MM.1S (cell line): Measurements from ENCODE around the gene CMTM5.
A peak's percentile ranks its signal among the peaks of the same experiment; 100 is the strongest.

Experiments
- DNase-seq: peaks from one replicate; pipeline ENCODE4 v3.0.0-alpha.2; 2015
- H2AFZ ChIP-seq: fragments of 300-600 bp; sonication (generic); 2 replicates; pipeline ENCODE4 v1.6.0; 2016; ENCODE audit warnings: antibody characterized with exemption, low read length
- H3F3A ChIP-seq: fragments of 300-600 bp; sonication (generic); 2 replicates; pipeline ENCODE4 v1.6.1; 2016; ENCODE audit warnings: mild to moderate bottlenecking, antibody characterized with exemption, low read length, moderate library complexity, mixed read lengths; ENCODE audit not compliant: insufficient read depth
- H3K27ac ChIP-seq: fragments of 300-600 bp; sonication (generic); 2 replicates; pipeline ENCODE4 v1.5.1; 2016; ENCODE audit warnings: mild to moderate bottlenecking, low read length
- H3K27me3 ChIP-seq: fragments of 300-600 bp; sonication (generic); replicated peaks from 2 replicates; pipeline ENCODE4 v1.6.0; 2016; ENCODE audit warnings: low read length; ENCODE audit not compliant: insufficient read depth
- H3K36me3 ChIP-seq: fragments of 300-600 bp; sonication (generic); replicated peaks from 2 replicates; pipeline ENCODE4 v1.6.1; 2016; ENCODE audit warnings: mild to moderate bottlenecking, low read length, mixed read lengths; ENCODE audit not compliant: insufficient read depth
- H3K4me1 ChIP-seq: fragments of 300-600 bp; sonication (generic); 2 replicates; pipeline ENCODE4 v1.6.1; 2016; ENCODE audit warnings: low read length, mixed read lengths
- H3K4me2 ChIP-seq: fragments of 300-600 bp; sonication (generic); 2 replicates; pipeline ENCODE4 v1.6.0; 2016; ENCODE audit warnings: low read depth, low read length
- H3K4me3 ChIP-seq: fragments of 300-600 bp; sonication (generic); 2 replicates; pipeline ENCODE4 v1.5.1; 2016; ENCODE audit warnings: low read length, mixed read lengths
- H3K79me2 ChIP-seq: fragments of 300-600 bp; sonication (generic); 2 replicates; pipeline ENCODE4 v1.6.1; 2016; ENCODE audit warnings: mixed run types, low read length, mixed read lengths
- H3K9ac ChIP-seq: fragments of 300-600 bp; sonication (generic); 2 replicates; pipeline ENCODE4 v1.6.1; 2016; ENCODE audit warnings: low read length, mixed read lengths
- H3K9me2 ChIP-seq: fragments of 300-600 bp; sonication (generic); replicated peaks from 2 replicates; pipeline ENCODE4 v1.6.1; 2016; ENCODE audit warnings: mild to moderate bottlenecking, low read length, mixed read lengths; ENCODE audit not compliant: insufficient read depth
- H3K9me3 ChIP-seq: fragments of 300-600 bp; sonication (generic); replicated peaks from 2 replicates; pipeline ENCODE4 v1.6.1; 2016; ENCODE audit warnings: mild to moderate bottlenecking, low read length, mixed read lengths; ENCODE audit not compliant: insufficient read depth
- H4K20me1 ChIP-seq: fragments of 300-600 bp; sonication (generic); 2 replicates; pipeline ENCODE4 v1.6.1; 2016; ENCODE audit warnings: mild to moderate bottlenecking, low read length, moderate library complexity, mixed read lengths; ENCODE audit not compliant: insufficient read depth
- EZH2 ChIP-seq: fragments of 300-600 bp; sonication (generic); optimal IDR thresholded peaks from 2 replicates; pipeline ENCODE3; 2017; ENCODE audit warnings: low read depth, mild to moderate bottlenecking, antibody characterized with exemption, low read length, mixed read lengths
- EZH2phosphoT487 ChIP-seq: fragments of 300-600 bp; sonication (generic); IDR thresholded peaks from 2 replicates; pipeline ENCODE4 v1.6.1; 2018; ENCODE audit warnings: antibody characterized with exemption, low read length
- TF ChIP-seq, protein P1 (sequence below): fragments of 300-600 bp; sonication (generic); IDR thresholded peaks from 2 replicates; pipeline ENCODE4 v1.5.1; 2016; ENCODE audit warnings: antibody characterized with exemption, low read length, mixed read lengths

The CMTM5 gene

DNA sequence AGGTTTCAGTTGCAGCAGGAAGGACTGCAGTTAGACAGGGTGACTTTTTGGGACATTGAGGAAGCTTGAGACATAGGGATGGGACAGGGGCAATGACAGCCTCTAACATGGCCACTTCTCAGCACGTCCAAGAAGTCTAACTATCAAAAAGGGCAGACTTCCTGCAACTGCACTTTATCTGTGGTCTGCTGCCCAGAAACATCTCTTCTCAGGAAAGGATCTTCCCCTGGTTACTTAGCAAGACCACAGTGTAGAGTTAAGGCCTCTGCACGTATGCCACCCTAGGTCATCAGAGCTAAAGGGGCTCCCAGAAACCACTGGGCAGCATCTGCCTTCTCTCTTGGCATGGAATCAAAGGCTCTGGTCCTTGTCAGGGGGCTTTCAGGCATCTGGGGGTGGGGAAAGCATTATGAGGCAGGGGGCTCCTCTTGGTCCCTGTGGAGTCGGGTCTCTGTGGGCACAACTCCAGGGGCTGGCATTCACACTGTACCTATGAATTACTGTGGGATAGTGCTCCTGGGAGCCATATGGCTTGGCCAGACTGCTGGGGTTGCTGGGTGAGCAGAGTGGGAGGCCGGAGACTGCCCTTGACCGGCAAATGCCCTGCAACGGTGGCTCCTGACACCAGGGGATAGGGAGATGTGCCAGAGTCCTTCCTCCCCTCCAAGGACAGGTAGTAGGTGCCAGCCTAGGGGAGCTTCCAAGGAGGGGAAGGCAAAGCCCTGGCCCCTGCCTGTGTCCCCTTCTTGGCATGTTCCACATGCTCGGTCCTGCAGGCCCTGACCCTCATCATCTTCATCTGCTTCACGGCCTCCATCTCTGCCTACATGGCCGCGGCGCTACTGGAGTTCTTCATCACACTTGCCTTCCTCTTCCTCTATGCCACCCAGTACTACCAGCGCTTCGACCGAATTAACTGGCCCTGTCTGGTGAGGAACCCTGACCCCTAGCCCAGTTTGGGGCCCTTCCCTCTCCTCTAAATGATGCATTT is 1.0 kb downstream of the CMTM5 start:
- Histone ChIP-seq H3K9ac (no peak overlapping the region), H3K27me3 (no peaks in the 10 kb centered on the region; the same call in 1 of the 2 replicates), H3K9me3 (no peaks in the 10 kb centered on the region), H2AFZ (no peak overlapping the region), H3K4me2 (no peak overlapping the region), H3K36me3 (no peaks in the 10 kb centered on the region), H3K9me2 (no peaks in the 10 kb centered on the region), H3F3A (no peaks in the 10 kb centered on the region), H3K4me1 (no peaks in the 10 kb centered on the region), H3K4me3 (no peak overlapping the region), H4K20me1 (no peaks in the 10 kb centered on the region), H3K27ac (no peak overlapping the region), H3K79me2 (no peaks in the 10 kb centered on the region)
- no peak for DNase-seq
- no peak for TF ChIP-seq EZH2phosphoT487
- no peak for TF ChIP-seq EZH2
- TF ChIP-seq, protein P1, sequence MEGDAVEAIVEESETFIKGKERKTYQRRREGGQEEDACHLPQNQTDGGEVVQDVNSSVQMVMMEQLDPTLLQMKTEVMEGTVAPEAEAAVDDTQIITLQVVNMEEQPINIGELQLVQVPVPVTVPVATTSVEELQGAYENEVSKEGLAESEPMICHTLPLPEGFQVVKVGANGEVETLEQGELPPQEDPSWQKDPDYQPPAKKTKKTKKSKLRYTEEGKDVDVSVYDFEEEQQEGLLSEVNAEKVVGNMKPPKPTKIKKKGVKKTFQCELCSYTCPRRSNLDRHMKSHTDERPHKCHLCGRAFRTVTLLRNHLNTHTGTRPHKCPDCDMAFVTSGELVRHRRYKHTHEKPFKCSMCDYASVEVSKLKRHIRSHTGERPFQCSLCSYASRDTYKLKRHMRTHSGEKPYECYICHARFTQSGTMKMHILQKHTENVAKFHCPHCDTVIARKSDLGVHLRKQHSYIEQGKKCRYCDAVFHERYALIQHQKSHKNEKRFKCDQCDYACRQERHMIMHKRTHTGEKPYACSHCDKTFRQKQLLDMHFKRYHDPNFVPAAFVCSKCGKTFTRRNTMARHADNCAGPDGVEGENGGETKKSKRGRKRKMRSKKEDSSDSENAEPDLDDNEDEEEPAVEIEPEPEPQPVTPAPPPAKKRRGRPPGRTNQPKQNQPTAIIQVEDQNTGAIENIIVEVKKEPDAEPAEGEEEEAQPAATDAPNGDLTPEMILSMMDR = no peak

DNA sequence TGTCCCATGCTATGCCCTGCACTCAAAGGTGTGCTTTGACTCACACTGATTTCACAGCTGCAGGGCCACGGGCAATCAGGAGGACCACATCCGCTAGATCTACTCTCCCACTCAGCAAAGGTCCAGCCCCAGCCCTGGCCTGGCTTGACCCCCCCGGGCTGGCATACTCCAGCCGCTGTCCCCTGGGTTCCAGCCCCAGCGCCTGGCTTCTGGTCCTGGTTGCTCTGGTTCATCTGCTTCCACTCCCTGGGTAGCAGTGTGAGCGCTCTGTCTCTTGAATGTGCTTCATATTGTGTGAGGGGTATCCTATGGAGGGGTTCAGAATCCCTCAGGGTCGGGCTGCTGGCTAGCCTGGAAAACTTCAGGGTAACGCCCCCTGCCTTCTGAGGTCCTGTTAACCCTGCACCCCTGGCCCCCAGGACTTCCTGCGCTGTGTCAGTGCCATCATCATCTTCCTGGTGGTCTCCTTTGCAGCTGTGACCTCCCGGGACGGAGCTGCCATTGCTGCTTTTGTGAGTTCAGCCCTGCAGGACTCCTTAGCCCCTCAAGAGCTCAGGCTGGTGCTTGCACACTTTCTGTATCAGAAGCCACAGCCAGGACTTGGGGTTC is 1.9 kb downstream of the CMTM5 start:
- Histone ChIP-seq H3K4me1 (no peaks in the 10 kb centered on the region), H3K4me3 (no peak overlapping the region), H3K9me2 (no peaks in the 10 kb centered on the region), H3K4me2 (no peak overlapping the region), H3F3A (no peaks in the 10 kb centered on the region), H3K27me3 (no peaks in the 10 kb centered on the region; the same call in none of the 2 replicates), H3K9ac (no peak overlapping the region), H3K79me2 (no peaks in the 10 kb centered on the region), H3K36me3 (no peaks in the 10 kb centered on the region), H3K9me3 (no peaks in the 10 kb centered on the region), H2AFZ (no peak overlapping the region), H4K20me1 (no peaks in the 10 kb centered on the region), H3K27ac (no peak overlapping the region)
- TF ChIP-seq, protein P1 = no peak
- TF ChIP-seq EZH2phosphoT487 (no peak), EZH2 (no peak)
- DNase-seq = no peak

DNA sequence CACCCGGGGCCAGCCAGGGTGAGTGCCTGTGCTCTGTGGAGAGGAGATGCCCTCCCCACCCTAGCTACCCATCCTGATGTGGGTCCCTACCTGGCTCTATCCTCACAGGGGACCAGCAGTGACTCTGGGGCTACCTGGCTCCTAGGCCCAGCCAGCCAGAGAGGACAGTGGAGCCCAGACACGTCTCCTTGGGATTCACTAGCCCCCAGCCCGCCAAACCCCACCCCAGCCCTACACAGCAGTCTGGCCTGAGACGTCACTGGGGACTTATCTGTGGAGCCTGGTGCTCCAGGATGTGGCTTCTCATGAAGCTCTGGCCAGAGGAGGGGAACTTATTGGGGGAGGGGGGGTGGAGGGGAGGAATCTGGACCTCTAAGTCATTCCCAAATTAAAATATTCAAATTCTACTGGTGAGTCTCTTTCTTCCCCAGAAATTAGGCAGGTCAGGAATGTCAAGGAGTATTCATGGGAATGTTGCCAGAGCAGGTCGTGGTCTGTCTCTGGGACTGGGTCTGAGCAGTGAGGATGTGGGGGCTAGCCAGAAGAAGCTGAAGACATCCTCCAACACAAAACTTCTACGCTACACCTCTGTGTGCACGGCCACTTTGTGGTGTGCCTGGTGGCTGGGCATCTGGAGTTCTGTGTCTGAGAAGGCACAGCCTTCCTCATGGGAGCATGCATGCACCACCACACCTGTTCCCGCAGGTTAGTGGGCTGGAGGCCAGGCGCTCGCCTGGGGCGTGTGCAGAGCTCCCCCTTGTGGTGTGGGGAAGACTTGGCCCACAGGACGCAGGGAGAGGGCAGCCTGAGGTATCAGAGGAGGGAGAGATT is 2.7 kb downstream of the CMTM5 start:
- H2AFZ ChIP-seq = no peak overlapping the region
- no peak overlapping the region for H3K4me2 ChIP-seq
- DNase-seq = peak; percentile 31
- no peaks in the 10 kb centered on the region for H3K9me2 ChIP-seq
- no peaks in the 10 kb centered on the region for H3F3A ChIP-seq
- H3K9ac ChIP-seq = no peak overlapping the region
- no peaks in the 10 kb centered on the region for H3K36me3 ChIP-seq
- no peaks in the 10 kb centered on the region for H4K20me1 ChIP-seq
- H3K27ac ChIP-seq = no peak overlapping the region
- no peak overlapping the region for H3K4me3 ChIP-seq
- no peaks in the 10 kb centered on the region for H3K9me3 ChIP-seq
- H3K27me3 ChIP-seq = no peaks in the 10 kb centered on the region; the same call in none of the 2 replicates
- TF ChIP-seq, protein P1 = peak; percentile 74
- TF ChIP-seq EZH2 (no peak), EZH2phosphoT487 (no peak)
- H3K79me2 ChIP-seq = no peaks in the 10 kb centered on the region
- H3K4me1 ChIP-seq = no peaks in the 10 kb centered on the region
